ENCODE data around the gene TTF2. TPM values are rescaled to one million over a fixed set of nuclear protein-coding genes. Genes with fewer than 3 reads are reported as not detected.

TTF2 gene
- total RNA-seq, 1 experiment from 2014 or later: 46.6 TPM

GRCh38 chr1:117076648-117077047 lies 16.5 kb downstream of the TTF2 start:
- no peaks in the 10 kb centered on the region for H3K9me3 Mint-ChIP-seq (ENCODE audit: low read depth, unreplicated experiment)
- no peak for TF ChIP-seq CTCF (IDR thresholded peaks at IDR 0.05; ENCODE audit: unreplicated experiment)
- no TSS peak for BruUV-seq (replicated peaks)
- no peaks in the 10 kb centered on the region for H3K27me3 Mint-ChIP-seq (ENCODE audit: unreplicated experiment)
- intact Hi-C loops (cut with micrococcal nuclease; ENCODE audit: unreplicated experiment): no loop called here
- H3K27ac Mint-ChIP-seq (ENCODE audit: unreplicated experiment): no peak overlapping the region
- H3K4me1 Mint-ChIP-seq (ENCODE audit: low read depth, unreplicated experiment): no peaks in the 10 kb centered on the region
- peaks cover 7% of the 10 kb centered on the region for H3K36me3 Mint-ChIP-seq (ENCODE audit: insufficient read depth, unreplicated experiment)
- CTCF ChIA-PET: no interaction called here
- no peak for DNase-seq
- H3K4me3 Mint-ChIP-seq (ENCODE audit: low read depth, unreplicated experiment): no peak overlapping the region

GRCh38 chr1:117077267-117077666 lies 17.1 kb downstream of the TTF2 start:
- Mint-ChIP-seq H3K27ac (ENCODE audit: unreplicated experiment) (no peak overlapping the region), H3K36me3 (ENCODE audit: insufficient read depth, unreplicated experiment) (peaks cover 7% of the 10 kb centered on the region), H3K9me3 (ENCODE audit: low read depth, unreplicated experiment) (no peaks in the 10 kb centered on the region), H3K4me1 (ENCODE audit: low read depth, unreplicated experiment) (no peaks in the 10 kb centered on the region), H3K27me3 (ENCODE audit: unreplicated experiment) (no peaks in the 10 kb centered on the region), H3K4me3 (ENCODE audit: low read depth, unreplicated experiment) (no peak overlapping the region)
- intact Hi-C loops (cut with micrococcal nuclease; ENCODE audit: unreplicated experiment): no loop called here
- TF ChIP-seq CTCF (IDR thresholded peaks at IDR 0.05; ENCODE audit: unreplicated experiment): no peak
- BruUV-seq (replicated peaks): no TSS peak
- CTCF ChIA-PET: no interaction called here
- no peak for DNase-seq

GRCh38 chr1:117079737-117080136 lies 19.6 kb downstream of the TTF2 start:
- Mint-ChIP-seq H3K9me3 (ENCODE audit: low read depth, unreplicated experiment) (no peaks in the 10 kb centered on the region), H3K4me3 (ENCODE audit: low read depth, unreplicated experiment) (no peak overlapping the region), H3K27me3 (ENCODE audit: unreplicated experiment) (no peaks in the 10 kb centered on the region), H3K27ac (ENCODE audit: unreplicated experiment) (no peak overlapping the region), H3K36me3 (ENCODE audit: insufficient read depth, unreplicated experiment) (peaks cover 7% of the 10 kb centered on the region), H3K4me1 (ENCODE audit: low read depth, unreplicated experiment) (no peaks in the 10 kb centered on the region)
- no peak for DNase-seq
- intact Hi-C loops (cut with micrococcal nuclease; ENCODE audit: unreplicated experiment): no loop called here
- CTCF ChIA-PET: no interaction called here
- BruUV-seq (replicated peaks): no TSS peak
- TF ChIP-seq CTCF (IDR thresholded peaks at IDR 0.05; ENCODE audit: unreplicated experiment): no peak

GRCh38 chr1:117084231-117084630 lies 24.1 kb downstream of the TTF2 start:
- no peaks in the 10 kb centered on the region for H3K36me3 Mint-ChIP-seq (ENCODE audit: insufficient read depth, unreplicated experiment)
- no peak for TF ChIP-seq CTCF (IDR thresholded peaks at IDR 0.05; ENCODE audit: unreplicated experiment)
- CTCF ChIA-PET: no interaction called here
- H3K27ac Mint-ChIP-seq (ENCODE audit: unreplicated experiment): no peak overlapping the region
- no peaks in the 10 kb centered on the region for H3K9me3 Mint-ChIP-seq (ENCODE audit: low read depth, unreplicated experiment)
- H3K4me1 Mint-ChIP-seq (ENCODE audit: low read depth, unreplicated experiment): no peaks in the 10 kb centered on the region
- H3K27me3 Mint-ChIP-seq (ENCODE audit: unreplicated experiment): no peaks in the 10 kb centered on the region
- no TSS peak for BruUV-seq (replicated peaks)
- intact Hi-C loops (cut with micrococcal nuclease; ENCODE audit: unreplicated experiment): no loop called here
- H3K4me3 Mint-ChIP-seq (ENCODE audit: low read depth, unreplicated experiment): no peak overlapping the region
- DNase-seq: no peak

GRCh38 chr1:117087686-117088085 lies 27.6 kb downstream of the TTF2 start:
- Mint-ChIP-seq H3K4me3 (ENCODE audit: low read depth, unreplicated experiment) (no peak overlapping the region), H3K27me3 (ENCODE audit: unreplicated experiment) (no peaks in the 10 kb centered on the region), H3K36me3 (ENCODE audit: insufficient read depth, unreplicated experiment) (peaks cover 13% of the 10 kb centered on the region), H3K4me1 (ENCODE audit: low read depth, unreplicated experiment) (no peaks in the 10 kb centered on the region), H3K27ac (ENCODE audit: unreplicated experiment) (no peak overlapping the region), H3K9me3 (ENCODE audit: low read depth, unreplicated experiment) (no peaks in the 10 kb centered on the region)
- no peak for TF ChIP-seq CTCF (IDR thresholded peaks at IDR 0.05; ENCODE audit: unreplicated experiment)
- intact Hi-C loops (cut with micrococcal nuclease; ENCODE audit: unreplicated experiment): no loop called here
- BruUV-seq (replicated peaks): no TSS peak
- no peak for DNase-seq
- CTCF ChIA-PET: no interaction called here

Measured in Calu3 (cell line).